Liver (tissue), 9 donors: ENCODE measurements around the gene GLT1D1. TPM values are rescaled to one million over a fixed set of nuclear protein-coding genes. Genes with fewer than 3 reads are reported as not detected.

ENCODE experiments used
- DNase-seq: peaks from one replicate; pipeline ENCODE4 v3.0.0-alpha.2; 2017; ENCODE audit warnings: low spot score
- H3K27ac ChIP-seq, 2 donors: one replicate each; pipeline ENCODE4 v1.7.0; 2013; ENCODE audit warnings: inconsistent platforms in 2 of 2, low read length in 2 of 2, control low read depth in 1 of 2, low read depth in 1 of 2, mild to moderate bottlenecking in 1 of 2
- H3K27me3 ChIP-seq, 4 donors: one replicate each; pipeline versions ENCODE4 v1.6.1 to v1.7.0; 2013; ENCODE audit warnings: low read length in 3 of 4, inconsistent platforms in 1 of 4, mild to moderate bottlenecking in 1 of 4, moderate library complexity in 1 of 4; ENCODE audit not compliant: control insufficient read depth in 4 of 4, insufficient read depth in 4 of 4
- H3K36me3 ChIP-seq, 4 donors: one replicate each; pipeline versions ENCODE4 v1.6.1 to v1.7.0; 2013; ENCODE audit warnings: low read length in 3 of 4, mild to moderate bottlenecking in 3 of 4, low read depth in 1 of 4, moderate library complexity in 1 of 4; ENCODE audit not compliant: control insufficient read depth in 4 of 4, insufficient read depth in 3 of 4
- H3K4me1 ChIP-seq, 4 donors: one replicate each; pipeline versions ENCODE4 v1.6.1 to v1.7.0; 2013; ENCODE audit warnings: low read length in 3 of 4, mild to moderate bottlenecking in 3 of 4, moderate library complexity in 1 of 4; ENCODE audit not compliant: control insufficient read depth in 4 of 4, insufficient read depth in 4 of 4
- H3K4me3 ChIP-seq, 3 donors: one replicate each; pipeline versions ENCODE4 v1.6.1 to v1.7.0; 2013; ENCODE audit warnings: low read length in 3 of 3, control low read depth in 1 of 3, low read depth in 1 of 3, mild to moderate bottlenecking in 1 of 3
- H3K9ac ChIP-seq, 2 donors: one replicate each; pipeline ENCODE4 v1.7.0; 2013; ENCODE audit warnings: low read length in 2 of 2, mild to moderate bottlenecking in 2 of 2, moderate library complexity in 2 of 2, control low read depth in 1 of 2, low read depth in 1 of 2
- H3K9me3 ChIP-seq, 4 donors: one replicate each; pipeline versions ENCODE4 v1.6.1 to v1.7.0; 2013; ENCODE audit warnings: low read length in 3 of 4; ENCODE audit not compliant: control insufficient read depth in 4 of 4
- ATF3 ChIP-seq: IDR thresholded peaks from 2 replicates; pipeline ENCODE4 v1.6.1; 2016; ENCODE audit warnings: antibody characterized with exemption
- EGR1 ChIP-seq, 2 donors: IDR thresholded peaks; 2 replicates each; pipeline ENCODE4 v1.6.1; 2016 to 2018; ENCODE audit warnings: antibody characterized with exemption in 2 of 2, low read depth in 2 of 2
- FOXA1 ChIP-seq: IDR thresholded peaks from 2 replicates; pipeline ENCODE4 v1.6.1; 2016; ENCODE audit warnings: antibody characterized with exemption
- FOXA2 ChIP-seq: IDR thresholded peaks from 2 replicates; pipeline ENCODE4 v1.6.1; 2016; ENCODE audit warnings: antibody characterized with exemption
- GABPA ChIP-seq, 2 donors: IDR thresholded peaks in 1 of 2; conservative IDR thresholded peaks in 1 of 2; 2 replicates each; pipeline ENCODE4 v1.6.1; 2016; ENCODE audit warnings: antibody characterized with exemption in 2 of 2, mild to moderate bottlenecking in 1 of 2, moderate library complexity in 1 of 2
- HNF4G ChIP-seq: IDR thresholded peaks from 2 replicates; pipeline ENCODE4 v1.6.1; 2016; ENCODE audit warnings: antibody characterized with exemption
- JUND ChIP-seq, 2 donors: IDR thresholded peaks; 2 replicates each; pipeline ENCODE4 v1.6.1; 2016; ENCODE audit warnings: antibody characterized with exemption in 2 of 2
- MAX ChIP-seq: IDR thresholded peaks from 2 replicates; pipeline ENCODE4 v1.6.1; 2016; ENCODE audit warnings: antibody characterized with exemption
- NR2F2 ChIP-seq: IDR thresholded peaks from 2 replicates; pipeline ENCODE4 v1.6.1; 2016; ENCODE audit warnings: antibody characterized with exemption
- RAD21 ChIP-seq, 2 donors: IDR thresholded peaks; 2 replicates each; pipeline ENCODE4 v1.6.1; 2016; ENCODE audit warnings: antibody characterized with exemption in 2 of 2, mild to moderate bottlenecking in 2 of 2
- RXRA ChIP-seq, 2 donors: IDR thresholded peaks; 2 replicates each; pipeline ENCODE4 v1.6.1; 2017 to 2018; ENCODE audit warnings: antibody characterized with exemption in 2 of 2, mild to moderate bottlenecking in 1 of 2
- SP1 ChIP-seq: IDR thresholded peaks from 2 replicates; pipeline ENCODE4 v1.6.1; 2018; ENCODE audit warnings: antibody characterized with exemption, mild to moderate bottlenecking
- TAF1 ChIP-seq: conservative IDR thresholded peaks from 2 replicates; pipeline ENCODE4 v1.6.1; 2016; ENCODE audit warnings: antibody characterized with exemption, mild to moderate bottlenecking
- YY1 ChIP-seq: IDR thresholded peaks from 2 replicates; pipeline ENCODE4 v1.6.1; 2016; ENCODE audit warnings: antibody characterized with exemption, mild to moderate bottlenecking
- ZBTB33 ChIP-seq: IDR thresholded peaks from 2 replicates; pipeline ENCODE4 v1.6.1; 2016; ENCODE audit warnings: antibody characterized with exemption
- WGBS: extraction: QIAGEN DNeasy Blood & Tissue Kit; methylation state at CpG from one replicate; pipeline ENCODE4 v1.1.7; 2013; 5-methylcytosine and 5-hydroxymethylcytosine counted together
- polyA plus RNA-seq, 2 donors: library from polyadenylated mRNA; stranded (reverse) in 1 of 2; unstranded in 1 of 2; fragments of 200-250 nt in 1 of 2; fragments of >200 nt in 1 of 2; fragmentation: Nextera tagmentation in 1 of 2; extraction: Ambion mirVana in 1 of 2; gene quantifications; one replicate each; pipeline versions ENCODE4 v1.2.1 to v1.2.3, GENCODE V29; 2013 to 2015
- total RNA-seq, 2 donors: library from RNA; depleted of rRNA; stranded (reverse); fragments of >200 nt; gene quantifications; one replicate each; pipeline ENCODE4 v1.2.3, GENCODE V29; 2014
- TF ChIP-seq, protein P1 (sequence below): IDR thresholded peaks from 2 replicates; pipeline ENCODE4 v1.6.1; 2016; ENCODE audit warnings: antibody characterized with exemption, mild to moderate bottlenecking
- TF ChIP-seq, protein P2 (sequence below): fragments of 150-350 bp; IDR thresholded peaks from 2 replicates; pipeline ENCODE4 v1.5.1; 2017; ENCODE audit warnings: improper control_type of control experiment, low read depth, low read length; ENCODE audit not compliant: missing input control
- donor health status: healthy.
- donor health status: healthy.
- donor health status: healthy.
- donor health status: healthy.
- donor health status: healthy.

Gene GLT1D1
- total RNA-seq, result 10 to 100 TPM; 13.1 to 17.7 TPM
- 10 to 100 TPM; 10.4 to 14.6 TPM for polyA plus RNA-seq

DNA sequence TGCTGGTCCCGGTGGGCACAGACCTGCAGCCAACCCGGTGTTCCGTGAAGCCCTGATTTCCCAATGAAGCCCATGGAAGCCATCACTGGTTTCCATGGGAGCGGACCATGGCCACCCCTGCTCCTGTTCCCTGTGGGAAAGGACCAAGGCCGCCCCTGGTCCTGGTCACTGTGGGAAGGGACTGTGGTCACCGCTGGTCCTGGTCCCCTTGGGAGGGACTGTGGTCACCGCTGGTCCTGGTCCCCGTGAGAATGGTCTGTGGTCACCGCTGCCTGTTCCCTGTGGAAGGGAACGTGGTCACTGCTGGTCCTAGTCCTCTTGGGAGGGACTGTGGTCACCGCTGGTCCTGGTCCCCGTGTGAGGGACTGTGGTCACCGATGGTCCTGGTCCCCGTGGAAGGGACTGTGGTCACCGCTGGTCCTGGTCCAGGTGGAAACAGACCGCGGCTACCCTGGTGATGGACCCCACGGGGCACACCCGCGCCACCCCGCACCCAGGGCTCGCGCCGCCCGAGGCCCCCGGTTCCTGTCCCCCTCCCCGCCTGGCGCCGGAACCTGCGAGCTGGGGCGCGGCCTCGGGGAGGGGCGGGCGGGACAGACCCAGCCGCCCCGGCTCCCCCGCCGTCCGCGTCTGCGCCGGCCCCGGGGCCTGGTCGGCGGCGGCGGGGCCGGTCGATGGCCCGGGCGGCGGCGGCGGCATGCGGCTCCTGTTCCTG, at the start of gene GLT1D1:
Gene GLT1D1, plus strand, starts transcription at position 594 of the 715 bp plus-strand sequence. Its CDS starts 104 bp downstream, at position 698.
- peak within 1 kb of the TSS; percentile 55 to 87 (median 77) for H3K4me3 ChIP-seq

More for the DNA sequence above, at the start of gene GLT1D1:
- TF ChIP-seq MAX (no peak), RXRA (IDR thresholded peaks at IDR 0.05) (no peak), EGR1 (IDR thresholded peaks at IDR 0.05; ENCODE audit: low read depth in 2 of 2) (no peak), ZBTB33 (no peak), FOXA1 (no peak), GABPA (IDR thresholded peaks at IDR 0.05 in 1 of 2, conservative IDR thresholded peaks at IDR 0.05 in 1 of 2) (no peak), RAD21 (IDR thresholded peaks at IDR 0.05) (no peak), JUND (IDR thresholded peaks at IDR 0.05) (no peak), SP1 (no peak), ATF3 (no peak), NR2F2 (no peak), HNF4G (no peak), YY1 (no peak), TAF1 (no peak), FOXA2 (no peak)
- TF ChIP-seq, protein P1, sequence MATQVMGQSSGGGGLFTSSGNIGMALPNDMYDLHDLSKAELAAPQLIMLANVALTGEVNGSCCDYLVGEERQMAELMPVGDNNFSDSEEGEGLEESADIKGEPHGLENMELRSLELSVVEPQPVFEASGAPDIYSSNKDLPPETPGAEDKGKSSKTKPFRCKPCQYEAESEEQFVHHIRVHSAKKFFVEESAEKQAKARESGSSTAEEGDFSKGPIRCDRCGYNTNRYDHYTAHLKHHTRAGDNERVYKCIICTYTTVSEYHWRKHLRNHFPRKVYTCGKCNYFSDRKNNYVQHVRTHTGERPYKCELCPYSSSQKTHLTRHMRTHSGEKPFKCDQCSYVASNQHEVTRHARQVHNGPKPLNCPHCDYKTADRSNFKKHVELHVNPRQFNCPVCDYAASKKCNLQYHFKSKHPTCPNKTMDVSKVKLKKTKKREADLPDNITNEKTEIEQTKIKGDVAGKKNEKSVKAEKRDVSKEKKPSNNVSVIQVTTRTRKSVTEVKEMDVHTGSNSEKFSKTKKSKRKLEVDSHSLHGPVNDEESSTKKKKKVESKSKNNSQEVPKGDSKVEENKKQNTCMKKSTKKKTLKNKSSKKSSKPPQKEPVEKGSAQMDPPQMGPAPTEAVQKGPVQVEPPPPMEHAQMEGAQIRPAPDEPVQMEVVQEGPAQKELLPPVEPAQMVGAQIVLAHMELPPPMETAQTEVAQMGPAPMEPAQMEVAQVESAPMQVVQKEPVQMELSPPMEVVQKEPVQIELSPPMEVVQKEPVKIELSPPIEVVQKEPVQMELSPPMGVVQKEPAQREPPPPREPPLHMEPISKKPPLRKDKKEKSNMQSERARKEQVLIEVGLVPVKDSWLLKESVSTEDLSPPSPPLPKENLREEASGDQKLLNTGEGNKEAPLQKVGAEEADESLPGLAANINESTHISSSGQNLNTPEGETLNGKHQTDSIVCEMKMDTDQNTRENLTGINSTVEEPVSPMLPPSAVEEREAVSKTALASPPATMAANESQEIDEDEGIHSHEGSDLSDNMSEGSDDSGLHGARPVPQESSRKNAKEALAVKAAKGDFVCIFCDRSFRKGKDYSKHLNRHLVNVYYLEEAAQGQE, result no peak
- TF ChIP-seq, protein P2, sequence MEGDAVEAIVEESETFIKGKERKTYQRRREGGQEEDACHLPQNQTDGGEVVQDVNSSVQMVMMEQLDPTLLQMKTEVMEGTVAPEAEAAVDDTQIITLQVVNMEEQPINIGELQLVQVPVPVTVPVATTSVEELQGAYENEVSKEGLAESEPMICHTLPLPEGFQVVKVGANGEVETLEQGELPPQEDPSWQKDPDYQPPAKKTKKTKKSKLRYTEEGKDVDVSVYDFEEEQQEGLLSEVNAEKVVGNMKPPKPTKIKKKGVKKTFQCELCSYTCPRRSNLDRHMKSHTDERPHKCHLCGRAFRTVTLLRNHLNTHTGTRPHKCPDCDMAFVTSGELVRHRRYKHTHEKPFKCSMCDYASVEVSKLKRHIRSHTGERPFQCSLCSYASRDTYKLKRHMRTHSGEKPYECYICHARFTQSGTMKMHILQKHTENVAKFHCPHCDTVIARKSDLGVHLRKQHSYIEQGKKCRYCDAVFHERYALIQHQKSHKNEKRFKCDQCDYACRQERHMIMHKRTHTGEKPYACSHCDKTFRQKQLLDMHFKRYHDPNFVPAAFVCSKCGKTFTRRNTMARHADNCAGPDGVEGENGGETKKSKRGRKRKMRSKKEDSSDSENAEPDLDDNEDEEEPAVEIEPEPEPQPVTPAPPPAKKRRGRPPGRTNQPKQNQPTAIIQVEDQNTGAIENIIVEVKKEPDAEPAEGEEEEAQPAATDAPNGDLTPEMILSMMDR, result no peak
- 22% methylated on average over 56 of the region's 56 CpGs for WGBS
- Histone ChIP-seq H3K27ac (peak within 1 kb of the TSS; percentile 87 to 99), H3K9ac (peak within 1 kb of the TSS; percentile 76 to 91), H3K4me1 (peaks cover 0 to 4% (median 2%) of the 10 kb centered on the region in 4 donors), H3K36me3 (no peaks in the 10 kb centered on the region), H3K9me3 (no peaks in the 10 kb centered on the region), H3K27me3 (no peaks in the 10 kb centered on the region)
- DNase-seq, result no peak
